Muscle of back (tissue), 11 donors: ENCODE measurements around the gene TMEM40. TPM values are rescaled to one million over a fixed set of nuclear protein-coding genes. Genes with fewer than 3 reads are reported as not detected.
"Not testable (repeated sequence)": the region's sequence is repeated elsewhere in the genome, so short reads cannot be mapped to it uniquely, and the experiment has no call there.

ENCODE experiments used
- DNase-seq, 3 donors: peaks; one replicate each; pipeline versions ENCODE4 v3.0.0 to v3.0.0-alpha.2; 2013
- polyA plus RNA-seq, 10 donors: library from polyadenylated mRNA; unstranded; fragments of 120-200 nt; gene quantifications; one replicate each; pipeline ENCODE4 v1.2.1, GENCODE V29; 2013; ENCODE audit not compliant: insufficient read length in 10 of 10

TMEM40 gene
- polyA plus RNA-seq, 10 donors, result 10.3 to 26.6 (median 18.5) TPM

- DNase-seq, result no peak
Observed at GRCh38 chr3:12780751-12781150, 21.7 kb upstream of the TMEM40 start.

- no peak for DNase-seq
Observed at GRCh38 chr3:12777171-12777570, 18.1 kb upstream of the TMEM40 start.

DNA sequence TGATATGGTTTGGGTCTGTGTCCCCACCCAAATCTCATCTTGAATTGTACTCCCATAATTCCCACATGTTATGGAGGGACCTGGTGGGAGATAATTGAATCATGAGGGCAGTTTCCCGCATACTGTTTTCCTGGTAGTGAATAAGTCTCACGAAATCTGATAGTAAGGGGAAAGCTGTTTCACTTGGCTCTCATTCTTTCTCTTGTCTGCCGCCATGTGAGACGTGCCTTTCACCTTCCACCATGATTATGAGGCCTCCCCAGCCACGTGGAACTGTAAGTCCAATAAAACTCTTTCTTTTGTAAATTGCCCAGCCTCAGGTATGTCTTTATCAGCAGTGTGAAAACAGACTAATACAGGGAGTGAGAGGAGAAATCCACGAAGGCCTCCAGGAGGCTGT, 16.9 kb upstream of the TMEM40 start:
- DNase-seq, result not testable (repeated sequence)

GRCh38 chr3:12775226-12775625, 16.2 kb upstream of the TMEM40 start:
- DNase-seq, result no peak

DNA sequence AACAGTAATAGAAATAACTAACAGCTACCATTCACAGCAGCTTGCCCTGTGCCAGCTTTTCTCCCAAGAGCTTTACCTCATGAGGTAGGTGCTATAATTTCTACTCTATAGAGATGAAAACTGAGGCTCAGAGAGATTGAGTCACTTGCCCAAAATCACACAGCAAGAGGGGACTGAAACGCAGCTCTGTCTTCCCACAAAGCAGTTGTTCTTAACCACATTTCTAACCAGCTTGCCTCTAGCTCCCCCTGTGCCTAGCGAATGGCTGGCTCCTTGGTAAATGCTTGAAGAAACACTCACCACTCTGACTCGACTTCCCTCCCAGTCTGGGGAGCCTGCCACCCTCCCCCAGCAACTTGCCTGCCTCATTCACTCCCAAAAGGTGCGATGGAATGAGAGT, 15.6 kb upstream of the TMEM40 start:
- no peak for DNase-seq

DNA sequence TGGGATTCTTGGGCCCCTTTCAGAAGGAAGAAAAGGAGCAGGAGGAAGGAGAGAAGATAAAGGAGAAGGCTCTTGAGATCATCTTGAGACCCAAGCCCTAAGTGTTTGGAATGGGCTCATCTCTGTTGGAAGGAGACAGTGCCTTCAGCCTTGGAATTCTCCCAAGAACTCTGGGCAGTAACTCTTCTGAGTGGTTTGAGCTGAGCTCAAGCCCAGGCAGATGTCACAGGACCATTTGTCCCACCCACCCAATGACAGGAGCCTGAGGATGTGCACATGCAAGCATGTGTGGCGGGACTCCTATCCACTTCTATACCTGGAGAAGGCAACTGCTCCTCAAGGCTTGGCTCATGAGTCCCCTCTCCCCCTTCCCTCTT, 14.6 kb upstream of the TMEM40 start:
- no peak for DNase-seq

DNA sequence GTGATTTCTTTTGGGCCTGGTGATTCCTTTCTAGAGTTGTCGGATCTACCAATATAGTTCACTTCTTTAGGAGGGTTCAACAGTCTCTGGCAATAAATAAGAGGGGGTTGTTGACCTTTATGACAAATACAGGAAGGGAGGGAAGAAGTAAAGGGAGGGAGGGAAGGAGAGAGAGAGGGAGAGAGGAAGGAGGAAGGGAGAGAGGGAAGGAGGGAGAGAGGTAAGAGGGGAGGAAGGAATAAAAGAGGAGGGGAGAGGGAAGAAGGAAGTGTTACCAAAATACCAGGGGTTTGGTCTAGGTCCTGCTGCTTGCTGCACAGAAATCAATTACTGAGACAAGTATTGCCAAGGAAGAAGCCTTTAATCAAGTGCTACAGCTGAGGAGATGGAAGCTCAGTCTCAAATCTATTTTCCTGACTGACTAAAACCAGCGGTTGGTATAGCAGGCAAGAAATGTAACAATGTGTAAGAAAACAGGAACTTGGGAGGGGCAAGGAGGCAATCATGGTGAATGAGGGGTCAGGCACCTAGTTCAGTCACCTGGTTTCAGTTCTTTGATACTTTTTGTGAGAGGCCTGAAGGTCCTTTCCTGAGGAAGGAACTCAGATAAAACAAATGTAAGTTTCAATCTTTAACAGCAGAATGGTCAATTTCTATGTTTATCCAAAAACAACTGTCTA, 14.1 kb upstream of the TMEM40 start:
- DNase-seq, result no peak

DNA sequence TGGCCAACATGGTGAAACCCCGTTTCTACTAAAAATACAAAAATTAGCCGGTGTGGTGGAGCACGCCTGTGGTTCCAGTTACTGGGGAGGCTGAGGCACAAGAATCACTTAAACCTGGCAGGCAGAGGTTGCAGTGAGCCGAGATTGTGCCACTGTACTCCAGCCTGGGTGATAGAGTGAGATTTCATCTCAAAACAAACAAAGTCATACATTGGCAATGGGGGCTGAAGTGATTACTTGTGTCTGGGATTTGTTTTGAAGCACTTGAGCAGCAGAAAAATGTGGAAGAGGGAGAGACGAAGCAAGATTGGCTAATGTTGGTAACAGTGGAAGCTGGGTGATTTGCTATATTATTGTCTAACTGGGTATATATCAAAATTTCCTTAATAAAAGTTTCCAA, 13.4 kb upstream of the TMEM40 start:
- no peak for DNase-seq

GRCh38 chr3:12771236-12771635, 12.2 kb upstream of the TMEM40 start:
- DNase-seq, result no peak

GRCh38 chr3:12769761-12770160, 10.7 kb upstream of the TMEM40 start:
- DNase-seq, result no peak

DNA sequence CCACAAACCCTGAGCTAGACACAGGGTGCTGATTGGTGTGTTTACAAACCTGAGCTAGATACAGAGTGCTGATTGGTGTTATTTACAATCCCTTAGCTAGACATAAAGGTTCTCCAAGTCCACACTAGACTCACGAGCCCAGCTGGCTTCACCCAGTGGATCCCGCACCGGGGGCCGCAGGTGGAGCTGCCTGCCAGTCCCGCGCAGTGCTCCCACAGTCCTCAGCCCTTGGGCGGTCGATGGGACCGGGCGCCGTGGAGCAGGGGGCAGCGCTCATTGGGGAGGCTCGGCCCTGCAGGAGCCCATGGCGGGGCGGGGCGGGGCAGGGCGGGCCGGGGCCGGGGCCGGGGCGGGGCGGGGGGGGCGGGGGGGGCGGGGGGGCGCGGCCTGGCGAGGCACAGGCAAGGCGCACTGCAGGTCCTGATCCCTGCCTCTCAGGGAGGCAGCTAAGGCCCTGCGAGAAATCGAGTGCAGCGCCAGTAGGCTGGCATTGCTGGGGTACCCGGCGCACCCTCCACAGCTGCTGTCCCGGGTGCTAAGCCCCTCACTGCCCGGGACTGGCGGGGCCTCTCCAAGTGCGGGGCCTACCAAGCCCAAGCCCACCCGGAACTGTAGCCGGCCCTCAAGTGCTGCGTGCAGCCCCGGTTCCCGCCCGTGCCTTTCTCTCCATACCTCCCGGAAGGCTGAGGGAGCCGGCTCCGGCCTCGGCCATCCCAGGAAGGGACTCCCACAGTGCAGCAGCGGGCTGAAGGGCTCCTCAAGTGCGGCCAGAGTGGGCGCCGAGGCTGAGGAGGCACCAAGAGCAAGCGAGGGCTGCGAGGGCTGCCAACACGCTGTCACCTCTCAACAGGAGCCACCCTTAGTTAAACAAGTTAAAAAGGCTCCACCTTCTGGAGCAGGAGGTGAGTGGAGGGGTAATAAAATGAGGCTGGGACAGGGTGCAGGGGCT, 9.8 kb upstream of the TMEM40 start:
- no peak for DNase-seq

GRCh38 chr3:12766541-12766940, 7.5 kb upstream of the TMEM40 start:
- DNase-seq, result no peak

DNA sequence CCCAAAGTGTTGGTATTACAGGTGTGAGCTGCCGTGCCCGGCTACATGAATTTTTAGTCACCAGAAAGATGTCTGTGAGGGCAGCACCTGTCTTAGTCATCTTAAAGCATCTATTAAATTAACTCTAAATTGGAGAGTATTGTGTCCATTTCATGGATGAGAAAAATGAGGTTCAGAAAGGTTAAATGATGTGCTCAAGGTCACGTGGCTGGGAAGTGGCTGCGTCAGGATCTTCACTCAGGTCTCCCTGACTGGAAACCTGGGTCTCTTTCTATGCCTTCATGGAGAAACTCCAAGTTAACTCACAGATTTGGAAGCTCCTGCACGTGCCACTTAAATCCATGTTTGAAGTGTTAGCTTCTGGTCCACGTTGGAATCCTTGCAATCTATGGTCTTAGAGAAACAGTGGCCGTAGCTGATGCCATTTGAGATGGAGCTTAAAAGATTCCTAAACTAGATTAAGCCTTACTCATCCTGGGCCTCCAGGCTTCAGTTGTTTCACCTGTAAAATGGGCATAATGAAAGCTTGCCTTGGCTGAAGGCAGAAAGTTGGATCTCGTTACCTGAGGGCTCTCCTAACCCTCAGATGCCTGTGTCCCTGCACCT, 5.2 kb upstream of the TMEM40 start:
- DNase-seq, result no peak

DNA sequence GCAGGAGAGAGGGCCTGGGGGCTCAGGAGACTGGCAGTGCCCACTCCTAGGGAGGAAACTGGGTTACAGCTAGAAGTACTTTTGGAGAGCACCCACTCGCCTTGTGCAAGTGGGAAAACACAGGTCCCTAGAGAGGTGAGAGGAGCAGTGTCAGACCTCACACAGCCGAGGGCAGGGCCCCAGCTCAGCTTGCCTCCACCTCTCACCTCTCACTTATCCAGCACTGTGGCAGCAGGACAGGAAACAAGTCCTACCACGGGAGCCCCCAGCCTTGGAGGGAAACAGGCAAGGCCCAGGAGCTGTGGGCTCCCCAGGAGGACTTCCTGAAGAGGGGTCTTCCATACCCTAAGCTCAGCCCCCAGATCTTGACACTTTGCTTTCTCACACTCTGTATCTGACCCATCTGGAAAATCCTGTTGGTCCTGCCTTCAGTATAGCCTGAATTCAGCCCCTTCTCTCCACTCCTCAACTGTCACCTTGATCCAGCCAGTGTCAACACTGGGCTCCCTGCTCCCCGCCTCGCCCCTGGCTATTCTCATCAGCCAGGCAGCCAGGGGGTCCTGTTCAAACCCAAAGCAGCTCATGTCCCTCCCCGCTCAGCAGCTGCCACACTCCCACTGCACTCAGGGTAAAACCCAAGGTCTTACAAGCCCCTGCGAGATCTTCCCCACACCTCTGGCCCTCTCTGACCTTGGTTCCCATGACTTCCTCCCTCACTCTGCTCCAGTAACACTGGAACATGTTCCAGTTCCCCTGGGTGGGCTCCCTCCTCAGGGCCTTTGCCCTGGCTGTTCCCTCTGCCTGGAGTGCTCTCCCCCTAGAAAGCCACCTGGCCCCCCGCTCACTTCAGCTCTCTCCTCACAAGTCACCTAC, 870 bp upstream of the TMEM40 start:
- DNase-seq, result no peak

DNA sequence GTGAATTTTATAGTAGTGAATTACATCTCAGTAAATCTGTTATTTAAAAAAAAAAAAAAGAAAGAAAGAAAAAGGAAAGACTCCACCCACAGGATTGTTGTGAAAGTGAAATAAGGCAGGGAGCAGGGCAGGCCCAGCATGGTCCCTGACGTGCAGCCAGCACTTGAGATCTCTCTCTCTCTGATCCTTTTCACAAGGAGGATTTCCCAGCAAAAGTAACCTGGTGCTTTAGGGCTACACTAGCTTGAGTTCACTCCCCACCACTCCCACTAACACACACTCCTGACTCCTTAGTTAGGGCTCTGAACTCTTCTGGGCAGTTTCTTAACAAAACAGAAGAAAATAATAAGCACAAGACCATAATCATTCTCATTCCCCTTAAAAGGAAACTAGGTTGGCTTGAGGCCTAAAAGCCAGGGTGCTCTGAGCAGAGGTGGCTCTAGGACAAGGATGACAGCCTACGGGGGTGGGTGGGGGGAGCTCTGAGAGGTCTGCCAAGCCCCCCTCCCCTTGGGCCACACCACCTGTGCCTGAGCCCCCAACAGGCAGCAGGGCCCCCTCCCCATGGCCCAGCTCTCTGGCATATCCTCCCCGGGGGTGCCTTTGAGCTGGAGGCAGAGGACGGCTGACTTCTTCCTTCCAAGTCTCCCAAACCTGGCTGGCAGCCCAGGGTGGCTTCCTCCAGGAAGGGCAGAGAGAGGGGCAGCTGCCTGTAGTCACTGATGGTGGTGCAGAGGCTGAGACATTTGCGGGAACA, 856 bp downstream of the TMEM40 start:
- peak in 2 of 3 donors; percentile 40 to 43 for DNase-seq

- DNase-seq, result no peak
Observed at GRCh38 chr3:12756635-12757034, 2.4 kb downstream of the TMEM40 start.

- DNase-seq, result no peak
Observed at GRCh38 chr3:12756175-12756574, 2.9 kb downstream of the TMEM40 start.

DNA sequence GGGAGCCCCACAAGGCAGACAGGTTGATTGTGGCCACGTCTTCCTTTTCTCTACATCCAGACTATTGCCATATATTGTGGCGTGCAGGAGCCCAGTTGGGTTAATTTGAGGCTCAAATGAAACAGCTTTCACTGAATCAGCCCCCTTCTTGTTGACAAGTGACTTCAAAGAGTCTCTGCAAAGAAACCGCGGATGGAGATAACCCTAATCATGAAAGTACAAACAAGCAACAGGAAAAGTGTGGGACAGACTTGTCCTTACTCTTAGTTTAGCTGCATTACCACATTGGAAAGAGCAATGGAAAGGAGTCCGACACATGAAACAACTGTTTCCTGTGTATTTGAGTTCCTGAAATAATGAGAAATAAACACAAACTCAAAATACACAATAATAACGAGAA, 3.3 kb downstream of the TMEM40 start:
- DNase-seq, result no peak

GRCh38 chr3:12754313-12754712, 4.7 kb downstream of the TMEM40 start:
- DNase-seq, result no peak

GRCh38 chr3:12753275-12754028, 5.6 kb downstream of the TMEM40 start:
- no peak for DNase-seq
